Measurements from ENCODE around the gene PRICKLE4. TPM values are rescaled to one million over a fixed set of nuclear protein-coding genes. Genes with fewer than 3 reads are reported as not detected.
A peak's percentile ranks its signal among the peaks of the same experiment; 100 is the strongest.

The PRICKLE4 gene
- total and polyA plus RNA-seq, 2 of the 13 experiments (the other 11 are each of a cell fraction or from before 2014, with no cell fraction given): 0.92 to 1.2 TPM

GRCh38 chr6:41779788-41780550 lies 613 bp upstream of the PRICKLE4 start, which contains the start of gene FRS3 (continued):
- no peak for TF ChIP-seq FOXP1 (IDR thresholded peaks at IDR 0.05)
- TF ChIP-seq FOXP1 (CRISPR knock-in tag; IDR thresholded peaks at IDR 0.05): peak; percentile 31; the same call in 1 of the 2 replicates
- TF ChIP-seq HOXA7 (CRISPR knock-in tag; IDR thresholded peaks at IDR 0.05): no peak
- no peak for TF ChIP-seq NCOA5 (CRISPR knock-in tag; IDR thresholded peaks at IDR 0.05)
- TF ChIP-seq HIC2 (CRISPR knock-in tag; IDR thresholded peaks at IDR 0.05; ENCODE audit: low read depth): 0 out of 2 replicates have a peak, but pooled peaks have one; percentile 42
- TF ChIP-seq ZNF253 (CRISPR knock-in tag; IDR thresholded peaks at IDR 0.05; ENCODE audit: borderline replicate concordance): no peak
- no peak for TF ChIP-seq ZNF101 (CRISPR knock-in tag; IDR thresholded peaks at IDR 0.05; ENCODE audit: borderline replicate concordance, low read depth)
- TF ChIP-seq RAD51 (IDR thresholded peaks at IDR 0.05; ENCODE audit: borderline replicate concordance): no peak
- TF ChIP-seq NBN (conservative IDR thresholded peaks at IDR 0.05): 0 out of 2 replicates have a peak, but pooled peaks have one; percentile 46
- TF ChIP-seq FOXO1 (CRISPR knock-in tag; IDR thresholded peaks at IDR 0.05): peak; percentile 61
- TF ChIP-seq ZSCAN21 (CRISPR knock-in tag; IDR thresholded peaks at IDR 0.05; ENCODE audit: borderline replicate concordance): peak; percentile 75; the same call in 1 of the 2 replicates
- no peak for TF ChIP-seq ZNF407 (CRISPR knock-in tag; IDR thresholded peaks at IDR 0.05; ENCODE audit: not compliant biosample characterization)
- TF ChIP-seq WIZ (CRISPR knock-in tag; IDR thresholded peaks at IDR 0.05): peak; percentile 60; the same call in 1 of the 2 replicates
- peak; percentile 80 for TF ChIP-seq FOXA3 (CRISPR knock-in tag; IDR thresholded peaks at IDR 0.05)
- peak; percentile 90; the same call in 1 of the 2 replicates for TF ChIP-seq ZNF547 (CRISPR knock-in tag; IDR thresholded peaks at IDR 0.05)
- peak; percentile 82 for TF ChIP-seq ZNF784 (CRISPR knock-in tag; IDR thresholded peaks at IDR 0.05; ENCODE audit: borderline replicate concordance)
- peak; percentile 58; the same call in 1 of the 2 replicates for TF ChIP-seq SP2 (CRISPR knock-in tag; IDR thresholded peaks at IDR 0.05)

All from HepG2 (cell line).